ENCODE data around the gene STXBP6.

GRCh38 chr14:24921903-24922302 is 128.0 kb downstream of the STXBP6 start:
- no peak for TF ChIP-seq POLR2AphosphoS5 (IDR thresholded peaks at IDR 0.05)
- TF ChIP-seq CTCF (IDR thresholded peaks at IDR 0.05) = no peak
- no peak for TF ChIP-seq POLR2A (IDR thresholded peaks at IDR 0.05)
